WTC11 (cell line): ENCODE results near the gene GGT1. TPM values are rescaled to one million over a fixed set of nuclear protein-coding genes. Genes with fewer than 3 reads are reported as not detected.
A peak's percentile ranks its signal among the peaks of the same experiment; 100 is the strongest.

ENCODE experiments used
- ATAC-seq: fragments of 200-7000 bp; cut with Tn5 transposase; 2 replicates; pipeline ENCODE4 v1.10.0; 2021; ENCODE audit warnings: mild to moderate bottlenecking, moderate library complexity
- CTCF ChIA-PET: fragments of 300-600 bp; sonication (Branson Sonifier 250); formaldehyde crosslinking; loops from one replicate; lab custom pipeline; 2021; ENCODE audit warnings: antibody characterized with exemption; lab: Charles Lee
- POLR2A ChIA-PET: fragments of 350-600 bp; sonication (Branson Sonifier 250); formaldehyde crosslinking; loops from one replicate; lab custom pipeline; 2021; ENCODE audit warnings: antibody characterized with exemption; lab: Charles Lee
- DNase-seq: peaks from one replicate; pipeline ENCODE4 v3.0.0; 2021; ENCODE audit warnings: low spot score
- H3K27ac Mint-ChIP-seq: 2 replicates; pipeline ENCODE4 v1.8.0; 2021; ENCODE audit warnings: mixed read lengths
- H3K27me3 Mint-ChIP-seq: 2 replicates; pipeline ENCODE4 v1.8.0; 2021; ENCODE audit warnings: low read depth, mild to moderate bottlenecking, moderate library complexity, mixed read lengths
- H3K36me3 Mint-ChIP-seq: 2 replicates; pipeline ENCODE4 v1.8.0; 2021; ENCODE audit warnings: mixed read lengths
- H3K4me1 Mint-ChIP-seq: 2 replicates; pipeline ENCODE4 v1.8.0; 2022; ENCODE audit warnings: mixed read lengths
- H3K4me3 Mint-ChIP-seq: 2 replicates; pipeline ENCODE4 v1.8.0; 2021; ENCODE audit warnings: mild to moderate bottlenecking, moderate library complexity, mixed read lengths
- H3K9me3 Mint-ChIP-seq: 2 replicates; pipeline ENCODE4 v1.8.0; 2021; ENCODE audit warnings: mixed read lengths
- ATF1 ChIP-seq: sonication (generic); formaldehyde crosslinking; IDR thresholded peaks from 2 replicates; pipeline ENCODE4 v1.8.1; 2023; ENCODE audit warnings: mild to moderate bottlenecking, moderate library complexity, missing genetic modification reagents
- ATF6 ChIP-seq: sonication (generic); formaldehyde crosslinking; IDR thresholded peaks from 2 replicates; pipeline ENCODE4 v1.8.1; 2023; ENCODE audit warnings: mild to moderate bottlenecking, missing genetic modification reagents
- CBFB ChIP-seq: sonication (generic); formaldehyde crosslinking; IDR thresholded peaks from 2 replicates; pipeline ENCODE4 v1.8.1; 2022; ENCODE audit warnings: mild to moderate bottlenecking, low read depth, missing genetic modification reagents
- CREB1 ChIP-seq: sonication (generic); formaldehyde crosslinking; IDR thresholded peaks from 2 replicates; pipeline ENCODE4 v1.8.0; 2023; ENCODE audit warnings: mild to moderate bottlenecking, missing genetic modification reagents
- CTCF ChIP-seq: fragments of 200-600 bp; IDR thresholded peaks from 2 replicates; pipeline ENCODE4 v1.8.0; 2022; ENCODE audit warnings: antibody characterized with exemption
- ELF4 ChIP-seq: sonication (generic); formaldehyde crosslinking; IDR thresholded peaks from 2 replicates; pipeline ENCODE4 v1.8.1; 2022; ENCODE audit warnings: low read depth, mild to moderate bottlenecking, moderate library complexity, missing genetic modification reagents
- ESRRA ChIP-seq: sonication (generic); formaldehyde crosslinking; IDR thresholded peaks from 2 replicates; pipeline ENCODE4 v1.8.1; 2022; ENCODE audit warnings: mild to moderate bottlenecking, missing genetic modification reagents, borderline replicate concordance
- ETV6 ChIP-seq: sonication (generic); formaldehyde crosslinking; IDR thresholded peaks from 2 replicates; pipeline ENCODE4 v1.8.1; 2022; ENCODE audit warnings: mild to moderate bottlenecking, missing genetic modification reagents
- FOXJ3 ChIP-seq: sonication (generic); formaldehyde crosslinking; IDR thresholded peaks from 2 replicates; pipeline ENCODE4 v1.9.0; 2021; ENCODE audit warnings: missing genetic modification reagents, mild to moderate bottlenecking, borderline replicate concordance
- FOXK1 ChIP-seq: sonication (generic); formaldehyde crosslinking; IDR thresholded peaks from 2 replicates; pipeline ENCODE4 v1.8.0; 2022; ENCODE audit warnings: mild to moderate bottlenecking, moderate library complexity, missing genetic modification reagents
- GABPB1 ChIP-seq: sonication (generic); formaldehyde crosslinking; IDR thresholded peaks from 2 replicates; pipeline ENCODE4 v1.8.1; 2023; ENCODE audit warnings: mild to moderate bottlenecking, missing genetic modification reagents
- GRHL2 ChIP-seq: fragments of 250-450 bp; sonication (Bioruptor Pico); IDR thresholded peaks from 2 replicates; pipeline ENCODE4 v1.8.0; 2022; ENCODE audit warnings: mild to moderate bottlenecking, moderate library complexity; ENCODE audit not compliant: insufficient replicate concordance, severe bottlenecking
- MAX ChIP-seq: sonication (generic); formaldehyde crosslinking; IDR thresholded peaks from 2 replicates; pipeline ENCODE4 v1.8.0; 2022; ENCODE audit warnings: mild to moderate bottlenecking, missing genetic modification reagents
- NFYB ChIP-seq: sonication (generic); formaldehyde crosslinking; conservative IDR thresholded peaks from 2 replicates; pipeline ENCODE4 v1.8.0; 2022; ENCODE audit warnings: low read depth, missing genetic modification reagents
- NR1H2 ChIP-seq: sonication (generic); formaldehyde crosslinking; IDR thresholded peaks from 2 replicates; pipeline ENCODE4 v1.9.0; 2021; ENCODE audit warnings: mild to moderate bottlenecking, moderate library complexity, missing genetic modification reagents
- OVOL2 ChIP-seq: fragments of 250-450 bp; sonication (Bioruptor Pico); IDR thresholded peaks from 2 replicates; pipeline ENCODE4 v1.9.0; 2021; ENCODE audit warnings: mild to moderate bottlenecking, borderline replicate concordance
- PREB ChIP-seq: sonication (generic); formaldehyde crosslinking; IDR thresholded peaks from 2 replicates; pipeline ENCODE4 v1.8.1; 2022; ENCODE audit warnings: mild to moderate bottlenecking, missing genetic modification reagents, moderate library complexity, borderline replicate concordance
- TEAD4 ChIP-seq: sonication (generic); formaldehyde crosslinking; IDR thresholded peaks from 2 replicates; pipeline ENCODE4 v1.8.0; 2022; ENCODE audit warnings: mild to moderate bottlenecking, missing genetic modification reagents
- TP53 ChIP-seq: sonication (generic); formaldehyde crosslinking; IDR thresholded peaks from 2 replicates; pipeline ENCODE4 v1.8.1; 2023; ENCODE audit warnings: mild to moderate bottlenecking, missing genetic modification reagents
- ZNF263 ChIP-seq: sonication (generic); formaldehyde crosslinking; IDR thresholded peaks from 2 replicates; pipeline ENCODE4 v1.8.1; 2022; ENCODE audit warnings: low read depth, mild to moderate bottlenecking, moderate library complexity, missing genetic modification reagents
- ZNF671 ChIP-seq: fragments of 250-450 bp; sonication (Bioruptor Pico); IDR thresholded peaks from 2 replicates; pipeline ENCODE4 v1.8.0; 2021; ENCODE audit warnings: mild to moderate bottlenecking
- total RNA-seq: library from RNA; stranded (reverse); gene quantifications from 3 replicates; pipeline ENCODE4 v1.2.3, GENCODE V29; 2021

GGT1 gene
- total RNA-seq, 1 experiment from 2014 or later: 33.7 TPM

GRCh38 chr22:24588757-24589481, 14.1 kb upstream of the GGT1 start (continued):
- no peak for TF ChIP-seq FOXJ3 (CRISPR knock-in tag)

- H3K27ac Mint-ChIP-seq: no peak overlapping the region
- H3K4me1 Mint-ChIP-seq: peaks cover 9% of the 10 kb centered on the region; the same call in 1 of the 2 replicates
- no peaks in the 10 kb centered on the region for H3K36me3 Mint-ChIP-seq
- no peak overlapping the region for H3K4me3 Mint-ChIP-seq
- TF ChIP-seq NFYB (CRISPR knock-in tag) (no peak), ESRRA (CRISPR knock-in tag) (no peak)
- H3K9me3 Mint-ChIP-seq: no peaks in the 10 kb centered on the region
- ChIA-PET POLR2A (no interaction called here), CTCF (no interaction called here)
- no peak for ATAC-seq
- no peak for DNase-seq
- H3K27me3 Mint-ChIP-seq: no peaks in the 10 kb centered on the region
Measured at GRCh38 chr22:24589518-24590030, 13.4 kb upstream of the GGT1 start.

- peaks cover 12% of the 10 kb centered on the region; the same call in 1 of the 2 replicates for H3K4me1 Mint-ChIP-seq
- CTCF ChIA-PET: interaction anchor here (3.3 kb wide), 1 partner anchor 182 kb away, joined by 9 read pairs; no protein-coding TSS in a partner anchor
Measured at GRCh38 chr22:24590596-24591173, 12.3 kb upstream of the GGT1 start.

GRCh38 chr22:24591286-24591830, 11.6 kb upstream of the GGT1 start:
- Mint-ChIP-seq H3K4me1 (peaks cover 12% of the 10 kb centered on the region; the same call in 1 of the 2 replicates), H3K27me3 (no peaks in the 10 kb centered on the region), H3K9me3 (no peaks in the 10 kb centered on the region), H3K27ac (no peak overlapping the region), H3K4me3 (peak overlapping the region; percentile 91), H3K36me3 (no peaks in the 10 kb centered on the region)
- ATAC-seq (no peak), DNase-seq (no peak)
- POLR2A ChIA-PET: no interaction called here
- CTCF ChIA-PET: interaction anchor here (3.3 kb wide), 1 partner anchor 181 kb away, joined by 9 read pairs; no protein-coding TSS in a partner anchor
- TF ChIP-seq FOXK1 (no peak), NR1H2 (no peak), OVOL2 (no peak), ETV6 (CRISPR knock-in tag) (no peak), ATF6 (CRISPR knock-in tag) (no peak), ATF1 (CRISPR knock-in tag) (no peak)

More at GRCh38 chr22:24590596-24591173, 12.3 kb upstream of the GGT1 start:
- ATAC-seq: no peak
- no peaks in the 10 kb centered on the region for H3K9me3 Mint-ChIP-seq
- TF ChIP-seq MAX (CRISPR knock-in tag) (no peak), TEAD4 (CRISPR knock-in tag) (no peak), ATF1 (CRISPR knock-in tag) (no peak), TP53 (CRISPR knock-in tag) (no peak), NR1H2 (no peak), ZNF671 (CRISPR knock-in tag) (no peak), CBFB (no peak), ZNF263 (CRISPR knock-in tag) (no peak), GABPB1 (CRISPR knock-in tag) (no peak), CTCF (no peak), ELF4 (CRISPR knock-in tag) (no peak), GRHL2 (CRISPR knock-in tag) (no peak), CREB1 (CRISPR knock-in tag) (no peak), PREB (CRISPR knock-in tag) (no peak)
- H3K4me3 Mint-ChIP-seq: no peak overlapping the region
- DNase-seq: no peak
- no peaks in the 10 kb centered on the region for H3K36me3 Mint-ChIP-seq
- POLR2A ChIA-PET: no interaction called here
- no peak overlapping the region for H3K27ac Mint-ChIP-seq
- no peaks in the 10 kb centered on the region for H3K27me3 Mint-ChIP-seq
